Activated CD8-positive, alpha-beta memory T cell treated with anti-CD3 and anti-CD28 coated beads for 36 hours (primary cell): Measurements from ENCODE around the gene COL23A1. TPM values are rescaled to one million over a fixed set of nuclear protein-coding genes. Genes with fewer than 3 reads are reported as not detected.

Experiments used
- CTCF ChIA-PET: fragments of 350-600 bp; sonication (Branson Sonifier 250); formaldehyde crosslinking; loops from one replicate; lab custom pipeline; 2021; ENCODE audit warnings: antibody characterized with exemption; lab: Charles Lee
- POLR2A ChIA-PET: fragments of 350-600 bp; sonication (Branson Sonifier 250); formaldehyde crosslinking; loops from one replicate; lab custom pipeline; 2021; ENCODE audit warnings: antibody characterized with exemption; lab: Charles Lee
- total RNA-seq, 2 experiments: library from RNA; stranded (reverse); gene quantifications; one replicate each; pipeline ENCODE4 v1.2.3, GENCODE V29; 2021

COL23A1 gene
- total RNA-seq, 2 experiments from 2014 or later: 0.11 to 0.13 TPM

- POLR2A ChIA-PET: no interaction called here
- CTCF ChIA-PET: no interaction called here
These were observed 135.2 kb downstream of the COL23A1 start for GRCh38 chr5:178454821-178455479.

- CTCF ChIA-PET: no interaction called here
- POLR2A ChIA-PET: no interaction called here
These were observed 135.9 kb downstream of the COL23A1 start for GRCh38 chr5:178454303-178454702.

GRCh38 chr5:178453224-178453623 is 137.0 kb downstream of the COL23A1 start:
- CTCF ChIA-PET: interaction anchor here (1.0 kb wide), 1 partner anchor 8 kb away, joined by 4 read pairs; no protein-coding TSS in a partner anchor
- POLR2A ChIA-PET: no interaction called here

- ChIA-PET POLR2A (no interaction called here), CTCF (no interaction called here)
These were observed 139.8 kb downstream of the COL23A1 start for GRCh38 chr5:178450121-178451028.

GRCh38 chr5:178449163-178450070 is 140.8 kb downstream of the COL23A1 start:
- CTCF ChIA-PET: interaction anchor here (0.8 kb wide), 1 partner anchor 12 kb away, joined by 3 read pairs; no protein-coding TSS in a partner anchor

GRCh38 chr5:178445534-178445933 is 144.7 kb downstream of the COL23A1 start:
- CTCF ChIA-PET: no interaction called here
- POLR2A ChIA-PET: no interaction called here

More at GRCh38 chr5:178449163-178450070, 140.8 kb downstream of the COL23A1 start:
- POLR2A ChIA-PET: no interaction called here

- POLR2A ChIA-PET: no interaction called here
- CTCF ChIA-PET: no interaction called here
These were observed 147.6 kb downstream of the COL23A1 start for GRCh38 chr5:178442405-178443257.

GRCh38 chr5:178441486-178442270 is 148.5 kb downstream of the COL23A1 start:
- POLR2A ChIA-PET: no interaction called here
- CTCF ChIA-PET: no interaction called here

GRCh38 chr5:178440181-178440580 is 150.0 kb downstream of the COL23A1 start:
- ChIA-PET CTCF (no interaction called here), POLR2A (no interaction called here)

- POLR2A ChIA-PET: no interaction called here
- CTCF ChIA-PET: no interaction called here
These were observed 150.6 kb downstream of the COL23A1 start for GRCh38 chr5:178439493-178440180.

- CTCF ChIA-PET: interaction anchor here (1.1 kb wide), 1 partner anchor 9 kb away, joined by 3 read pairs; no protein-coding TSS in a partner anchor
- POLR2A ChIA-PET: no interaction called here
These were observed 151.4 kb downstream of the COL23A1 start for GRCh38 chr5:178438796-178439195.

GRCh38 chr5:178437386-178438075 is 152.7 kb downstream of the COL23A1 start:
- CTCF ChIA-PET: interaction anchor here (1.1 kb wide), 1 partner anchor 8 kb away, joined by 3 read pairs; no protein-coding TSS in a partner anchor
- POLR2A ChIA-PET: no interaction called here

- CTCF ChIA-PET: no interaction called here
These were observed 153.8 kb downstream of the COL23A1 start for GRCh38 chr5:178436326-178436940.

GRCh38 chr5:178435321-178436238 is 154.6 kb downstream of the COL23A1 start:
- CTCF ChIA-PET: no interaction called here
- POLR2A ChIA-PET: no interaction called here

More at GRCh38 chr5:178436326-178436940, 153.8 kb downstream of the COL23A1 start:
- POLR2A ChIA-PET: no interaction called here

GRCh38 chr5:178434851-178435250 is 155.3 kb downstream of the COL23A1 start:
- ChIA-PET POLR2A (no interaction called here), CTCF (no interaction called here)
